NCI-H1417 (cell line): ENCODE results near the gene ERBB4.

ENCODE experiments used
- DNase-seq, 3 experiments: peaks; one replicate each; lab custom pipeline; 2025; lab: John Stamatoyannopoulos, UW

Gene ERBB4

DNA sequence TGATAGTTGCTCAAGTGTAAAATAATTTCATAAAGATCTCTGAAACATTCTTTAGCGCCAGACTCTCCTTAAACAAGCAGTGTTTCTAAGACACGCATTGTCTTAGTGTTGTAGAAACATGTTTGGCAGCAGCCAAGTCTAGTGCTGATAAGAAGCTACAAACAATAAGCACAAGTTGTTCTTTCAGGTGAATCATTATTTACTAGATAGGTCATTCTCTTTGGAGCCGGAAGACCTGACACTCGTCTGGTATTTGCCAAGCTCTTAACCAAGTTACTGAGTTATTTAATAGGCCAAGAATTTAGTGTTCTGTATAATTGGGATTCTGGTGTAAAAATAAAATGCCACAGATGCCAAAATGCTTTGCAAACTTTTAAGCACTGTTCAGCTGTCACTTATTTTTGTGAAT is 1130.1 kb downstream of the ERBB4 start:
- DNase-seq: no peak

DNA sequence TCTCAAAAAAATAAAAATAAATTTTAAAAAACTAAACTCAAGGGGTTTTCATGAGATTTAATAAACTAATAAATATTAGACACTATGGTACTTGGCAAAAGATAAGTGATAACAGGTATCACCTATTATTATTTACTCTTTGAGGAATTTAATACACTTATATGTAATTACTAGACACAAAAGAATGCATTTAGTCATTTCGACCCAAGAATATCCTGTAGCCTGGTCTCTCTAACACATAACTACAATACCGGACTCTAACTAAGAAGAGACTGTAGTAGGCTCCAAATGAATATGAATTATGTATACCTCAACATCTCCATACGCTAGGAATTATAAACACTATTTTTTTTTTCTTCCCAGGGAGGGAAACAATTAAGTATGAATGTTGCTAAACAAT is 1131.5 kb downstream of the ERBB4 start:
- DNase-seq: no peak

DNA sequence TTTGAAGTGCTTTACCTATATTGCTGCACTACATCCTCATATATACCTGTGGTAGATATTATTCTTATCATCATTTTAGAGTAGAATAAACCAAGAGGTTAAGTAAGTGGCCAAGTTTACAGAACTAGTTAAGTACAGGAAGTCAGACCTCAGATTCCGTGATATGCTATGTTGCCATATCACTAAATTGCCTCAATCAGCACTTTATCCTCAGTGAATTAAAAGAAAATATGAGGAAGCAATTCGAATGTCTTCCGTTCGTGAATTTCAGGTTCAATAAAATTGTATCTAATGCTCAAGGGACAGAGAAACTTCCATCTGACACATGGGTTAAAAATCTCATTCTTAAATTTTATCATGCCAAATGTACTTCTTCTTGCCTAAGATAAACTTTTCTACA is 1133.6 kb downstream of the ERBB4 start:
- DNase-seq: no peak

DNA sequence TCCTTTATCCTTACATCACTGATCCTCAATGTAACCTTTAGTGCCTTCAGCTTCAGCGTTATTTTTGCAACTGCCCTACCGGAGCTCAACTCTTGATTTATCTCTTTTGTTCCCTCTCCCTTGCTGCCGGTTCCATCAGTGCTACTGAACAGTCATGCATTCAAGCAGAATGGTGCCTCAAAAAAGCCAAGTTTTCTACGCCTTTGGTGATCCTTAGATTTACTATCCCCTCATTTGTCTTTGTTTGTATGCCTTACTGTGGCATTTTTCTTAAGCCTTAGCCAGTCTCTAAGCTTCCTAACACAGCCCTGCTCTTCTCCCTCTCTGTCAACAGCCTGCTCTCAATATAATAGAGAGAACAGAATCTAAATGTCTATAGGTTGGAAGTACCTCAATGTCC is 1134.5 kb downstream of the ERBB4 start:
- DNase-seq: no peak

DNA sequence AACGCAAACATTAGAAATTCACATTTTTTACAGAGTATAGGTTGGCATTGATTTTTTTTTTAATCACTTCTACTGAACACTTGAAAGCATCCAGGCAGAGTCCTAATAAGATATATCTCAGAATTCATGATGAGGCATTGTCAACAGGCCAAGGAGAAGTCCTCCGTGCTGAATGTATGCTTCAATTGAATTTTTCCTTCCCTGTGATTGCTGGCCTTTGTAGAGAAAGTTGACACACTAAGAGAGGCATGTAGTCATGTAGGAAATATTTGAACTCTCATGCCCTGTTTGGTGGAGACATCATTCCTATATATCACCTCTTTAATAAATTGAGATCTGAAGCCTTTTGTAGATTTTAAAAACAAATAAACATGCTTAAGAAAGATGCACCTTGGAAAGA is 1137.3 kb downstream of the ERBB4 start:
- DNase-seq: no peak

DNA sequence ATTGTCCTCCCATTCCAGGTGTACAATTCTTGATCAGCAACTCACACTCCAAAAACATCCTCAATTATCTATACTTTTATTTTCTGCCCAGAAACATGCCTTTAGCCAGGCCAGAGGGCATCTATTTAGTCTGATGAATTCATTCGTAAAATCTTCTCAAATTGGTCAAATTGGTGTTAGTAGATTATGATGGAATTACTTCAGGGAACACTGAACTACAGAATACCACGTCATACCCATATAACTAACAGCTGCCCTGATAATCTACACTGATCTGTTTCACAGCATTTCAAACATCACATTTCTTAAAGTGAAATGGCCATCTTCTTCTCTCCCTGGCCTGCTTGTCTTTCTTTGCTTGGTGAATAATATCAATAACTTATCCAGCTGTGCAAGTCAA is 1140.8 kb downstream of the ERBB4 start:
- no peak for DNase-seq

DNA sequence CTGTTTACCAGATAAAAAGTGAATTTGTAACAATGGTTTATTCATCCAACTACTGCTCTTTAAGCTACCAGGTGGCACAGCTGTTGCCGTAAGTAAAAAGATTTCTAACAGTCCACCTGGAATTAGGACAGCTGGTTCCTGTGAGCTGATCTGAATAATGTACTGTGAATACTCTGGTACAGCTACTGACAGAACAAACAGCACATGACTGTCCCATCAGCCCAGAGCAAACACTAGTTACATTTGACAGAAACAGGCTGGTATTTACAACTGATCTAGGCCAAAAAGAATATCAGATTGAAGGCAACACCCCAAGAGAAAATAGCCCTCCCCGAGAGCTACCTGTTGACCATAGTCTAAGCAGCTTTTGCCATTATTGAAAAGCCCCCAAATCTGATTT is 1141.8 kb downstream of the ERBB4 start:
- peak in 2 of 3 experiments; percentile 27 to 78 for DNase-seq

DNA sequence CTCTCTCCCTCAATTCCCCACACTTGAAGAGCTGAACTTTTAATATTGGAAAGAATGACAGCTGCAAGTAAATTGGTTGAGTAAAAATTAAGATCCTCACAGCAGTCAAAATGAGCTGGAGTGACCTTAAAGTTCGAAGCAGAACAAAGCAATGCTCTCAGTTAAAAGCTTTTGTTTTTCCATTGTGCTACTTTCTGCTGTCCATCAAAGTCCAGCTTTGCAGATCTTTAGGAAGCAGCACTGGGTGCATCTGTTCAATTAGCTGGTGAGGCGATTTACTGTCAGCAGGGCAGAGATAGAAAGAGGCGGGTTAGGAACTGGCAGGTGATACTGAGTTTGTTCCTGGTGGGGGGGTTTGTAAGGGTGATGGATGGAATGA is 1147.4 kb downstream of the ERBB4 start:
- peak in 2 of 3 experiments; percentile 22 to 66 for DNase-seq

DNA sequence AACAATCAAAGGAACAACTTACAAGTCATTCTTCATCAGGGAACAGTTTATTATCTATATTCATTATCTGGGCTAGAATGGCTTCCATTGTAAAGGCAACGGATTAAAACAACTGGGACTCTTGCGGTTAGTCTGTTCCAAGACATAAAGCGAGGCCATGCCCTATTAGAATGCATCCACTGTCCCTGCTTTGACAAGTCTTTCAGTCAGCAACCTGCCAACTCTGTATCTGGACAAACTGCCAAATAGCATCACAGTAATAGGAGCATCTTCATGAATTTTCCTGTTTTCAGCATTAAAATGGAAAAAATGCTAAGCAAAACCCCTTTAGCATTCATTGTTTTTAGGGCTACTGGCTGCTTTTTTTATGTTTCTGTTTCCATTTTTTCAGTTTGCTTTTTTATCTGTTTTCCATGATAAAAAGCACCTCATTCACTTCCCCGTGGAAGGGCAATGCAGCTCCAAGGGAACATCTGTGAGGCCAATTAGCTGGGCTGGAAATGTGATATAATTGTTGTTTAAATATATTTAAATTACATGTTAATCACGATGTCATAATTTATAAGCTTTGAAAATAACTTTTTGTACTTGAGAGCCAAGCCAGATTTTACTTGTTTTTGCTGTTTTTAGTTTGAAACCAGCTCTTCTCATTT is 1147.9 kb downstream of the ERBB4 start:
- DNase-seq: peak in 1 of 3 experiments; percentile 43

DNA sequence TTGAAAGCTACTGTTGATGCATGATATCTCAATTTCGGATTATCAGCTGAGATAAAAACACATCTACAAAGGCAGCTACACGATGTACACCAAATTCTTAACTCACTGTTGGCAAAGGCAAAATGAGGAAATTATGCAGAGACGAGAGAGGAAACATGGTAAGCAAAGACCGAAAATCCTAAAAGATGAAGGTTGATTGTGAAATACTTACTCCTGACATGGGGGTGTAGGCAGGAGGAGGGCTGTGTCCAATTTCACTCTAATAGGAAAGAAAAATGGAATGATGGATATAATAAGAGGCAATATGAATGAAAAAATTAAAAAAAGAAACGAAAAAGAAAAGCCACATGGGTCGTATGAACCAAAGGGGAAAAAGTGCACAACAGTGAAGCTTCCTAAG is 1150.9 kb downstream of the ERBB4 start:
- DNase-seq: no peak

DNA sequence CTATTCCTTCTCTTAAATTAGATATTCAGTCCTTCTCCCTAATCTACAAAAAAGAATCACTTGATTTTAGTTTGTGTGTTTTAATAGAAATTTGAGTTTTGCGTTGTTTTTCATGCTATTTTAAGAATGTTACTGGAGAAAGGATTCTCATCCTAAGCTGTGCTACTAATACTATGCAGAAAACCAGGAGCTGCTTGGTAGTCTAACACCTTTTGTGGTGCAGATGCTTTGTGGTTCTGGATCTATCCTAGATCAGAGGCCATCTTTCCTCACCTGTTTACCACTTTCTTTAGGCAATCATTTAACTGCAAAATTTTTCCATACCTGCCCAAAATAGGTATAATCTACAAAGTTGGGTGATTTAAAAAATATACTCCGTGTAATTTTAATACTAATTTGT is 1158.6 kb downstream of the ERBB4 start:
- no peak for DNase-seq

DNA sequence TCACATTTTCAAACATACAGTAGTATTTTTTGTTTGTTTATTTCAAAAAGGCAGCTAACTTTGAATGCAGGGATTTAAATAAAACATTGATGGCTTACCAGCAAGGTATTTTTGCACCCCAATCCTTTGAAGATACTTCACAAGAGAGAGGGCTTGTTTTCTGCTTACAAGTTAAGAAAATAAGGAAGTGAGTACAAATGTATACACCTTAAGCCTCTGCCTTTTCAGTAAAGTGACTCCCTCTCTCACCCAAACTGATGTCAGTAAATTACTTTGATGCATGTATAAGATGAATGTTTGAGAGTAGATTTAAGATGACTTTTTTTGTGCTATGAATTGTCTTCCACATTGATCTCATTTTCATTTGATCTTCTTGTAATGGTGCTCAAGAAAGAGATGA is 1162.2 kb downstream of the ERBB4 start:
- DNase-seq: no peak

DNA sequence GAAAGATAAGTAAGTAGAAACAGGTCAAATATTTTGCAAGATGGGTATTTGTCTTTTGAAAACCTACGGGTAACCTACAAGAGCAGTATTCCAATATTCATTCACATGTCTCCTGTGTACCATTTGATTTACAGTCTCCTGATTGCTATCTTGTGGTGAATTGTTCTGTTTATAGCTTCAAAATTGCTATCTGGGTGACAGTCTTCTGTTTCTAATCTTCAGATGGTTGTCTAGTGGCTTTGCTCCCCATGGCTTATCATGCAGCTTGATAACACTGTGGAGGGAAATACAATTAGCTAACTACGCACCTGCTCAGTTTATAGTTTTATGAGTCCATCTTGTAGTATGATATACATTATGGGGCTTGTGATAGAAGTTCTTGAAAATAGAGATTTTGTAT is 1165.4 kb downstream of the ERBB4 start:
- peak in 2 of 3 experiments; percentile 10 to 69 for DNase-seq

DNA sequence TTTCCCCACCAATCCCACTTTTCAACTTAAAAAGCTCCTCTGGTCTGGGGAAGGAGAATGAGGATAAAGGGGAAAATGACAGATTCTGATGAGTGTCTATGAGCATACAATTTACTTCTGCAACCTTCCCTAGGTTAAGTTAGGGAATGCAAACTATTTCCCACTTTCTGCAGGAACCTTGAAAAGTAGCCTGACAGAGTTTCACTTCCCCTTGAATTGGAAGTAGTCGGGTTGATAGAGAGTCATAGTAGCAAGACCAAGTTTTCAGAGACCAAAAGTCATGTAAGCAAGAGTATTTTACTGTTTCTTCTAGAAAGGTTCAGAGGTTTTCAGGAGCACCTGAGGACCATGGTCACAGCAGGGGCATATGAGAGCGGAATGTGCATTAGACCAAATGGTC is 1167.1 kb downstream of the ERBB4 start:
- DNase-seq: no peak

DNA sequence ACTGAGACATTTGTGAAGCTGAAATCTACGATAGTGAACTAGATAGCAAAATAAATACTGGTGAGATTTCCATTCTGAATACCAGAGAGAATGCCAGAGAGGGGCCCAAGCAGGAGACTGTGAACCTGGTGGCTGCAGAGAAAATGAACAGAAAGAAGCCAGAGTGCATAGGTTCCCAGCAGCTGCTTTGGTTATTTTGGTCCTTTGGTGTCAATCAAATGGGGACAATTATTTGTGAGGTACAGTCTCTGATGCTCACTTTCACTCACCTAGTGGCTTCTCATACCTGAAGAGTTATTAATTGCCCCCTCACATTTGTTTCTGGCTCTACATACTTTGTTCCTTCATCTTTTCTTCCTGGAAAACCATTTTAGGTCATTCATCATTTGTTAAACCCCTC is 1170.1 kb downstream of the ERBB4 start:
- no peak for DNase-seq

DNA sequence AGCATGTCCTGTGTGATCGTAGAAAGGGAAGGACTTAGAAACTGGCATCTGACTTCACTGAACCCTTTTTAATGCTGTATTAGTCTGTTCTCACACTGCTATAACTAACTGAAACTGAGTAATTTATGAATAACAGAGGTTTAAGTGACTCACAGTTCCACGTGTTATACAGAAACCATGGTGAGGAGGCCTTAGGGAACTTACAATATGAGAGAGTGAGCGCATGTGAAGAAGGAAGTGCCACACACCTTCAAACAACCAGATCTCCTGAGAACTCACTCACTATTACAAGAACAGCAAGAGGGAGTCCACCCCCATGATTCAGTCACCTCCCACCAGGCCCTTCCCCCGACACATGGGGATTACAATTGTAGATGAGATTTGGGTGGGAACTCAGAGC is 1170.9 kb downstream of the ERBB4 start:
- DNase-seq: no peak

DNA sequence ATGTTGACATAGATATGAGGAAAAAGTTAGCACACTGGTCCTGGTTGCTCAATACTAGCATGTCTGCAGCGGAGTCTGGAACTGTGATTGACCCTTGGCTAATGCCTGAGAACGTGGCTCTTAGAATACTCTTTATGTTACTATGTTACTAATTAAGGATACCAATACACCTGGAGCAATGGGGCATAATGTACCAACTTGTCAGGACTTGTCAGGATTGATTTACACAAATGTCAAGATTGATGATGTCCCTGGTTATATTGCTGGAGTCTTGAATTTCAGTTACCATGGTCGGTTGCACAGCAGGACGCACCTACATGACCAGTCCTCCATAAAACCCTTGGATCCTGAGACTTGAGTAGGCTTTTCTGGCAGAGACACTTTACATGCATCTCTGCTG is 1171.3 kb downstream of the ERBB4 start:
- peak in 2 of 3 experiments; percentile 34 to 54 for DNase-seq

DNA sequence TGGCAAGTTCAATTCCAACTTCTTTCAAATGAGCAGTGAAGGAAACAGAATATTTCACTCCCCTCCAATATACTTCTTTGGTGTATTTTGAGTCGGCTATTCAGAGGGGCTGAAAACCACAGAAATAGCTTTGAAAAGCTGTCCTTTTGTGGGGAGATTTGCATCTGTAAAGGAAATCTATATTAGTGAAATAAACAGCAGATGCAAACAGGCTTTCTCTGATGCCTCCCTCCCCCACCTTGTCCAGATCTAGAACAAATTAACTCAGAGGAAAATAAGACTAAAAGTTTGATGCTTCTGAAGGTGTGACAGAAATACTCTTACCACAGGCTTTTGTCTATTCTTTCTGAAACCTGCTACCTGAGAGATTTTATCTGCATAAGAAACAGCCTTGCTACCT is 1173.7 kb downstream of the ERBB4 start:
- DNase-seq: no peak

DNA sequence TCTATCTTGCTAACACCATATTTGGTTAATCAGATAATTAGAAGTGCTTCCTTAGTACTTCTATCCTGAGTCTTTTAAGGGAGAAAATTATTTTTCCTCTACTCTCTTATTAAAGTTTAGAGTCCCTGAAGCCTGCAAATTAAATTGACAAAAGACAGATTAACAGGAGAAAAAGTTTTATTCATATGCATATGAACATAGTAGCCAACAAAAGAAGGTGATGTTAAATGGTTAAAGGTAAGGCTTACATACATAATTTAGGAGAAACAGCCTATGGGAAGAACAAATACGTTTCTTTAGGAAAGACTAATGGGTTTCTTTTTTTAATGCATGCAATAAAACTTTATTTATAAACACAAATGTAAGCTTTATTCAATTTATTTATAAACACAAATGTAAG is 1177.2 kb downstream of the ERBB4 start:
- no peak for DNase-seq

DNA sequence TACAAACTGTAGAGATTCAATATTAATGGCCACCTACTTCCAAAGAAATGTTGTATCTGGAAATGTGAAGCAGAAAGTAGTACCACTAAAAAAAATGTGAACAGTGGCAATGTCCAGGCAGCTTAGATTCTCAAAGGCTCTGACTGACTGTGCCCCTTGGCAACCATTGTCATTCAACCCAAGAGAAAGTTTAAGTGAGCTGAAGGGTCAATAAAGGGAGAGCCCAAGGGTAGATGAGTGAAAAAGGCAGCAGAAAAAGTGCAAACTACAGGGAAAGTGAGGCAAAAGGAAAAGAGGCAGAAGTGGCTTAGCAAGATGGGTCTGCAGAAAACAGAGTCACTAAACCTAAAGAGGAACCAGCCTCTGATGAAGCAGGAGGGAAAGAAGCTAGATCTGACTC is 1179.3 kb downstream of the ERBB4 start:
- DNase-seq: no peak

DNA sequence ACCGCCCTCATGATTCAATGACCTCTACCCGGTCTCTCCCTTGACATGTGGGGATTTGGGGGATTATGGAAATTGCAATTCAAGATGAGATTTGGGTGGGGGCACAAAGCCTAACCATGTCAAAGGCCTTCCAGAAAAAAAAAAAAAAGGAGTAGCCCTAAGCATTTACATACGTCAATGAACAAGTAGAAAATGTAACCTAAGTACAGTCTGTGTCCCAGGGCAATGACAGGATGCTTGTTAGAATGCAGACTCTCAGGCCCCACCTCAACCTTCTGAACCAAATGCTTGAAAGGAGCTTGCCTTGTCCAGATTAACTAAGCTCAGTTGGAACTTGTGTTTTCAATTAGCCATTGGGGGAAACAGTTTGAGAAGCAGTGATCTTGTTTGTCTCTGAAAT is 1180.1 kb downstream of the ERBB4 start:
- no peak for DNase-seq

DNA sequence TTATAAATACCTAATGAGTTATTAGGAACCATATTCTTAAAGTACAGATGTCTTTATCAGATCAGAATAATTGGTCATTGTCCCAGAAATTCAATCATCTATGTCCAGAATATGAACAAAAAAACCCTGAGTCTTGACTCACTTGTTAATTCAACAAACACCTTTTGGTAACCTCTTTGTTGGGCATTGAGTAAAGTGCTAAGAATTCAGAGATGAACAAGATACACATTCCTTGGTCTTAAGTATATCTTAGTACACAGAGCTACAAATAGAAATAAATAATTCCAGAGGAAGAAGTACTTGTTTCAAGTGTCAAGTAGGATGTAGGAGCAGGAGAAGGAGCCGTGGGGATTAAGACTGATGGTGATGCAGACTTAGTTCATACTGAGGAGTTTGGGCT is 1184.1 kb downstream of the ERBB4 start:
- no peak for DNase-seq

DNA sequence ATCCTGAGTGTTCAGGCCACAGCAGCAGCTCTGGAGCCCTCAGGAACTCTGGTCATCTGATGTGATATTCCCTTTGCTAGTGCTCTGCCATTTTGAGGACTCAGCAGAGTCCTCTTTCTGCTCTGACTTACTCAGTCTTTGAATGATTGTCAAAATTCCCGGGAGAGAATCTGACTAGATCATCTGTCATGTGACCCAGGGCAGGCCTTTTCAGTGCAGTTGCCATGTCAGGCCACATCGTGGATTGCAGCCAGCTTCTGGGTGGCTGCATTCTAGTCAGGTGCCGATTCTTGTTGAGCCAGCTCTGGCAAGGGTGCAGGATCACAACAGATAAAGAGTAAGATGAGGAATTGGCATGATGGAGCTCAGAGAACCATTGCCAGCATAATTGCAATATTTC is 1186.6 kb downstream of the ERBB4 start:
- peak in 1 of 3 experiments; percentile 1 for DNase-seq

DNA sequence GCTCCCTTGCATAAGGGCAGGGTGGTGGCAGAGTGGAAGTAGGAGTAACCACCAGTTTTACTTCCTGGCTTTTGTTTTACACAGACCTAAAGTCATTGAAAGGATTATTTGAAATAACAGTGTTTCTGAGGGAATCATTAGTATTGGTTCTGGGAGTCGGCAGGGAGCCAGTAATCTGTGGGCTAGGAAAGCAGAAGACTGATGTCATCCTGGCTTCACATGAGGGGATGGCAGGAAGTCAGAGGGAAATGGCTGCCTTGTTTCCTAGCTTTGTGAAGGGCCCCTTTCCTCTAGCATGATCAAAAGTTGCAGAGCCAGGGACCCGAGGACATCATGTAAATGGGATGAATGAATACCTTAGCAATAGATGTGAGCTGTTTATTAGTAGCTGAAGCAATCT is 1189.6 kb downstream of the ERBB4 start:
- no peak for DNase-seq

DNA sequence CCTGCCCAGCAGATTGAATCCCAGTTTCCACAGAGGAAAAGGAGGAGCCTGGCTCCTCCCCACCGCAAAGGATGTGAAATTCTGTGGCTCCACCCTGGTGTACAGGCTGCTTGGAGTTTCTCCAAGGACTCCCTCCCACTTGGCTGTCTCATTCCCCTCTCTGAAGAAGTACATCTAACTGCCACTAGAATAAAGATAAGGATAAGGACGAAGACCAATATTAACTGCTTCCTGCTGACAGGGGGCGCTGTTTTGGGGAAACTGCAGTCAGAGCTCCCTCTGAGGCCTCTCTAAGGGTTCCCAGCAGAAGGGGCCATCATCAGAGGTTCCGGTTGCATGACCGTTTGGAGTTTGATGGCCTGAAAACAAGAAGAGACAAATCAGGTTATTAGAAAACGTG is 1191.3 kb downstream of the ERBB4 start:
- no peak for DNase-seq
